BE2C (cell line): ENCODE measurements around the gene LARGE2.

Source experiments
- DNase-seq: peaks from one replicate; pipeline ENCODE4 v3.0.0-alpha.2; 2020
- H3K27me3 ChIP-seq: fragments of 250-450 bp; sonication (Bioruptor Pico); 2 replicates; pipeline ENCODE4 v1.5.1; 2020; ENCODE audit warnings: mild to moderate bottlenecking
- H3K36me3 ChIP-seq: fragments of 250-450 bp; sonication (Bioruptor Pico); 2 replicates; pipeline ENCODE4 v1.5.1; 2020; ENCODE audit warnings: mild to moderate bottlenecking
- H3K4me1 ChIP-seq: fragments of 250-450 bp; sonication (Bioruptor Pico); 2 replicates; pipeline ENCODE4 v1.5.1; 2020
- H3K4me3 ChIP-seq: 2 replicates; pipeline ENCODE4 v1.5.1; 2011; ENCODE audit warnings: low read depth, low read length
- H3K9me3 ChIP-seq: fragments of 250-450 bp; sonication (Bioruptor Pico); 2 replicates; pipeline ENCODE4 v1.5.1; 2020
- CTCF ChIP-seq: IDR thresholded peaks from 2 replicates; pipeline ENCODE4 v1.5.1; 2012; ENCODE audit warnings: mild to moderate bottlenecking, low read depth, low read length

LARGE2 gene

GRCh38 chr11:45933846-45934579 is 11.6 kb downstream of the LARGE2 start:
- Histone ChIP-seq H3K4me3 (no peak overlapping the region), H3K4me1 (no peaks in the 10 kb centered on the region), H3K9me3 (no peaks in the 10 kb centered on the region), H3K36me3 (peaks cover 4% of the 10 kb centered on the region; the same call in 1 of the 2 replicates), H3K27me3 (no peaks in the 10 kb centered on the region)
- no peak for TF ChIP-seq CTCF
- no peak for DNase-seq

GRCh38 chr11:45934580-45935318 is 12.3 kb downstream of the LARGE2 start:
- H3K4me1 ChIP-seq = no peaks in the 10 kb centered on the region
- H3K36me3 ChIP-seq = peaks cover 4% of the 10 kb centered on the region; the same call in 1 of the 2 replicates

GRCh38 chr11:45935349-45936064 is 13.1 kb downstream of the LARGE2 start:
- no peak overlapping the region for H3K4me3 ChIP-seq
- no peak for TF ChIP-seq CTCF
- H3K4me1 ChIP-seq = no peaks in the 10 kb centered on the region
- no peaks in the 10 kb centered on the region for H3K27me3 ChIP-seq
- H3K36me3 ChIP-seq = peaks cover 4% of the 10 kb centered on the region; the same call in 1 of the 2 replicates
- no peak for DNase-seq
- H3K9me3 ChIP-seq = no peaks in the 10 kb centered on the region

More at GRCh38 chr11:45934580-45935318, 12.3 kb downstream of the LARGE2 start:
- no peak for TF ChIP-seq CTCF
- DNase-seq = no peak
- H3K27me3 ChIP-seq = no peaks in the 10 kb centered on the region
- H3K9me3 ChIP-seq = no peaks in the 10 kb centered on the region
- H3K4me3 ChIP-seq = no peak overlapping the region

GRCh38 chr11:45936511-45937054 is 14.1 kb downstream of the LARGE2 start:
- Histone ChIP-seq H3K36me3 (peaks cover 4% of the 10 kb centered on the region; the same call in 1 of the 2 replicates), H3K4me1 (no peaks in the 10 kb centered on the region), H3K9me3 (no peaks in the 10 kb centered on the region), H3K27me3 (no peaks in the 10 kb centered on the region), H3K4me3 (no peak overlapping the region)
- no peak for DNase-seq
- no peak for TF ChIP-seq CTCF

- peaks cover 4% of the 10 kb centered on the region; the same call in 1 of the 2 replicates for H3K36me3 ChIP-seq
- no peak for TF ChIP-seq CTCF
- H3K9me3 ChIP-seq = no peaks in the 10 kb centered on the region
- H3K27me3 ChIP-seq = no peaks in the 10 kb centered on the region
- DNase-seq = no peak
- H3K4me1 ChIP-seq = no peaks in the 10 kb centered on the region
- no peak overlapping the region for H3K4me3 ChIP-seq
These were observed 15.5 kb downstream of the LARGE2 start for GRCh38 chr11:45937916-45938315.
